Chondrocyte (in vitro differentiated cells): ENCODE measurements around the gene INVS. TPM values are rescaled to one million over a fixed set of nuclear protein-coding genes. Genes with fewer than 3 reads are reported as not detected.

Experiments used
- DNase-seq: peaks from one replicate; pipeline ENCODE4 v3.0.0; 2021; ENCODE audit warnings: mixed read lengths, low spot score
- H3K27ac Mint-ChIP-seq: one replicate; pipeline ENCODE4 v1.8.0; 2021; ENCODE audit warnings: mild to moderate bottlenecking, moderate library complexity, mixed read lengths; ENCODE audit not compliant: unreplicated experiment
- H3K27me3 Mint-ChIP-seq: 2 replicates; pipeline ENCODE4 v1.8.0; 2021; ENCODE audit warnings: low read depth, mixed read lengths
- H3K36me3 Mint-ChIP-seq: 2 replicates; pipeline ENCODE4 v1.8.0; 2021; ENCODE audit warnings: low read depth, mixed read lengths
- H3K4me1 Mint-ChIP-seq: 2 replicates; pipeline ENCODE4 v1.8.0; 2021; ENCODE audit warnings: low read depth, mild to moderate bottlenecking, mixed read lengths
- H3K4me3 Mint-ChIP-seq: one replicate; pipeline ENCODE4 v1.8.0; 2021; ENCODE audit warnings: mild to moderate bottlenecking, moderate library complexity, mixed read lengths; ENCODE audit not compliant: unreplicated experiment
- H3K9me3 Mint-ChIP-seq: 2 replicates; pipeline ENCODE4 v1.8.0; 2021; ENCODE audit warnings: low read depth, mixed read lengths
- total RNA-seq: library from RNA; stranded (reverse); gene quantifications from 3 replicates; pipeline ENCODE4 v1.2.1, GENCODE V29; 2021
- TF ChIP-seq, protein P1 (sequence below): fragments of 200-600 bp; sonication (generic); IDR thresholded peaks from 2 replicates; pipeline ENCODE4 v1.5.0; 2021; ENCODE audit warnings: antibody characterized with exemption, mild to moderate bottlenecking, moderate library complexity

INVS gene
- total RNA-seq, 1 donor from 2014 or later, result 16.0 TPM

DNA sequence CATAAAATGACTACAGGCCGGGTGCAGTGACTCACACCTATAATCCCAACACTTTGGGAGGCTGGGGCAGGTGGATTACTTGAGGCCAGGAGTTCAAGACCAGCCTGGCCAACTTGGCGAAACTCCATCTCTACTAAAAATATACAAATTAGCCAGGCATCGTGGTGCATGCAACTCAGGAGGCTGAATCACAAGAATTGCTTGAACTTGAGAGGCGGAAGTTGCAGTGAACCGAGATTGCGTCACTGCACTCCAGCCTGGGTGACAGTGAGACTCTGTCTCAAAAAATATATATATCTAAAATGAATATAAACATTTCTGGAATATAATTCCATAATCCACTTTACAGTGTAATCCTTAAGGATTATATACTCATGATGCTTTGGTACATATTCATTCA, 187.2 kb downstream of the INVS start:
- H3K27ac Mint-ChIP-seq, result no peak overlapping the region
- H3K4me1 Mint-ChIP-seq, result no peaks in the 10 kb centered on the region
- H3K27me3 Mint-ChIP-seq, result no peaks in the 10 kb centered on the region
- peaks cover 26% of the 10 kb centered on the region for H3K9me3 Mint-ChIP-seq
- H3K36me3 Mint-ChIP-seq, result peaks cover 49% of the 10 kb centered on the region
- H3K4me3 Mint-ChIP-seq, result no peak overlapping the region
- no peak for DNase-seq
- TF ChIP-seq, protein P1, sequence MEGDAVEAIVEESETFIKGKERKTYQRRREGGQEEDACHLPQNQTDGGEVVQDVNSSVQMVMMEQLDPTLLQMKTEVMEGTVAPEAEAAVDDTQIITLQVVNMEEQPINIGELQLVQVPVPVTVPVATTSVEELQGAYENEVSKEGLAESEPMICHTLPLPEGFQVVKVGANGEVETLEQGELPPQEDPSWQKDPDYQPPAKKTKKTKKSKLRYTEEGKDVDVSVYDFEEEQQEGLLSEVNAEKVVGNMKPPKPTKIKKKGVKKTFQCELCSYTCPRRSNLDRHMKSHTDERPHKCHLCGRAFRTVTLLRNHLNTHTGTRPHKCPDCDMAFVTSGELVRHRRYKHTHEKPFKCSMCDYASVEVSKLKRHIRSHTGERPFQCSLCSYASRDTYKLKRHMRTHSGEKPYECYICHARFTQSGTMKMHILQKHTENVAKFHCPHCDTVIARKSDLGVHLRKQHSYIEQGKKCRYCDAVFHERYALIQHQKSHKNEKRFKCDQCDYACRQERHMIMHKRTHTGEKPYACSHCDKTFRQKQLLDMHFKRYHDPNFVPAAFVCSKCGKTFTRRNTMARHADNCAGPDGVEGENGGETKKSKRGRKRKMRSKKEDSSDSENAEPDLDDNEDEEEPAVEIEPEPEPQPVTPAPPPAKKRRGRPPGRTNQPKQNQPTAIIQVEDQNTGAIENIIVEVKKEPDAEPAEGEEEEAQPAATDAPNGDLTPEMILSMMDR, result no peak

DNA sequence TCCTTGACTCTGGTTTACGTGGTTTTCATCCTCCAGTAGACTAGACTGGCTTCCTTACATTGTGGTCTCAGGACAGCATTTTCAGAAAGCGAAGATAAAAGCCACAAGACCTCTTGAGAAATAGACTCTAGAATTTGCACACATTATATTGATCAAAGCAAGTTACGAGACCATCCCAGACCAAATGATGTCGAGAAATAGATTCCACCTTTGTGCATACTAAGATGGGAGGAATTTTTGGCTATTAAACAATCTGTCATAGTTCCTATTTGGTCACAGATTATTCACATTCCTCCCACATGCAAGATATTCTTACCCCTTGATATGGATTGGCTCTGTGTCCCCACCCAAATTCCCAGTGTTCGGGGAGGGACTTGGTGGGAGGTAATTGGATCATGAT, 188.1 kb downstream of the INVS start:
- Mint-ChIP-seq H3K9me3 (peaks cover 26% of the 10 kb centered on the region), H3K27ac (no peak overlapping the region)
- no peak for DNase-seq

DNA sequence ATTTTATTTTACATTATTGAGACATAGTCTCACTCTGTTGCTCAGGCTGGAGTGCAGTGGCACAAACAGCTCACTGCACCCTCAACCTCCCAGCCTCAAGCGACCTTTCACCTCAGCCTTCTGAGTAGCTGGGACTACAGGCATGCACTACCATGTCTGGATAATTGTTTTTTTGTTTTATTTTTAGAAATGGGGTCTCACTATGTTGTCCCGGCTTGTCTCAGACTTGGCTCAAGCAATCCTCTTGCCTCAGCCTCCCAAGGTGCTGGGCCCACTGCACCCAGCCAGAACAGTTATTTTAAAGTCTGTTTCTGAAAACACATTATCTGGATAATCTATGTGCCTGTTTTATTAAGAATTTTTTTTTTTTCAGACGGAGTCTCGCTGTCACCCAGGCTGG, 191.7 kb downstream of the INVS start:
- no peak overlapping the region for H3K27ac Mint-ChIP-seq
- TF ChIP-seq, protein P1, result no peak

More for the DNA sequence above, 188.1 kb downstream of the INVS start:
- Mint-ChIP-seq H3K36me3 (peaks cover 53% of the 10 kb centered on the region), H3K27me3 (no peaks in the 10 kb centered on the region), H3K4me3 (no peak overlapping the region), H3K4me1 (no peaks in the 10 kb centered on the region)
- TF ChIP-seq, protein P1, result no peak

DNA sequence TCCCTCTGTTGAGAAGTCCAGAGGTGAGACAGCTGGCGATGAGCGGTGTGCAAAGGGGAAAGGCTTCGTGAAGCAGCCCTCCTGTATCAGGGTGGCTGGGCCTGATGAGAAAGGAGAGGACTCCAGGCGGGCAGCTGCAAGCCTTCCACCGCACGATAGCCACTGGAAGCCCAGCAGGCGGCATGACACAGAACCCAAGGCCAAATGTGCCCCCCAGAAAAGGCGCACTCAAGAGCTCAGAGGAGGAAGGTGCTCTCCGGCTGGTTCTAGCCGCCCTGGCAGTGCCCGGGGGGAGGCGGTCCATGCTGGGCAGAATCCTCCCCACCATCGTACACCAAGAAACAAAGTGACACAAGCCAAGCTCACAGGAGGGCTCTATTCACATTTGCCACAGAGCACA, 193.4 kb downstream of the INVS start:
- peaks cover 6% of the 10 kb centered on the region for H3K9me3 Mint-ChIP-seq
- peaks cover 32% of the 10 kb centered on the region for H3K36me3 Mint-ChIP-seq
- H3K4me3 Mint-ChIP-seq, result no peak overlapping the region
- no peak overlapping the region for H3K27ac Mint-ChIP-seq
- H3K4me1 Mint-ChIP-seq, result no peaks in the 10 kb centered on the region
- TF ChIP-seq, protein P1, result no peak
- no peaks in the 10 kb centered on the region for H3K27me3 Mint-ChIP-seq
- DNase-seq, result no peak

More for the DNA sequence above, 191.7 kb downstream of the INVS start:
- no peaks in the 10 kb centered on the region for H3K27me3 Mint-ChIP-seq
- DNase-seq, result no peak
- peaks cover 14% of the 10 kb centered on the region for H3K9me3 Mint-ChIP-seq
- peaks cover 42% of the 10 kb centered on the region for H3K36me3 Mint-ChIP-seq
- H3K4me1 Mint-ChIP-seq, result no peaks in the 10 kb centered on the region
- H3K4me3 Mint-ChIP-seq, result no peak overlapping the region

DNA sequence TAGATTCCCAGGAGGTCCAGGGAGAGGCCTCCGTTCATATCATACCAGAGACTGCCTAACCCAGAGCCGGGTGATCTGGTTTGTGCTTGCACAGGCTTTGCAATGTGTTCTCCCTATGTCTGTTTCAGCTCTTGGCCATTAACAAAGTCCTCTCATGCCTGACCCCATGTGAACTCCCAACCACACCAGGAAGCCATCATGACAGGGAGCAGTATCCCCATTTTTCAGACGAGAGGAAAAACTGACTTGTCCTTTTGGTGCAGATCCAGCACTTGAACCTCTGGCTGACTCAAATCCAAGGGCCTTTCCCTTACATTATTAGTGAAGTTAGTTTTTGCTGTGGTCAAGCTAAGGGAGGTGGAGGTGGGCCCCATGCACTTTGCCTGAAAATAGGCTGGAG, 195.3 kb downstream of the INVS start:
- Mint-ChIP-seq H3K27ac (no peak overlapping the region), H3K27me3 (no peaks in the 10 kb centered on the region), H3K9me3 (no peaks in the 10 kb centered on the region), H3K4me1 (no peaks in the 10 kb centered on the region), H3K4me3 (no peak overlapping the region), H3K36me3 (peaks cover 24% of the 10 kb centered on the region)
- no peak for DNase-seq
- TF ChIP-seq, protein P1, result no peak
